ENCODE data around the gene INTS12. TPM values are rescaled to one million over a fixed set of nuclear protein-coding genes. Genes with fewer than 3 reads are reported as not detected.
A peak's percentile ranks its signal among the peaks of the same experiment; 100 is the strongest.

Gene INTS12
- total RNA-seq, 2 experiments from 2014 or later, result 10.0 to 19.4 TPM

DNA sequence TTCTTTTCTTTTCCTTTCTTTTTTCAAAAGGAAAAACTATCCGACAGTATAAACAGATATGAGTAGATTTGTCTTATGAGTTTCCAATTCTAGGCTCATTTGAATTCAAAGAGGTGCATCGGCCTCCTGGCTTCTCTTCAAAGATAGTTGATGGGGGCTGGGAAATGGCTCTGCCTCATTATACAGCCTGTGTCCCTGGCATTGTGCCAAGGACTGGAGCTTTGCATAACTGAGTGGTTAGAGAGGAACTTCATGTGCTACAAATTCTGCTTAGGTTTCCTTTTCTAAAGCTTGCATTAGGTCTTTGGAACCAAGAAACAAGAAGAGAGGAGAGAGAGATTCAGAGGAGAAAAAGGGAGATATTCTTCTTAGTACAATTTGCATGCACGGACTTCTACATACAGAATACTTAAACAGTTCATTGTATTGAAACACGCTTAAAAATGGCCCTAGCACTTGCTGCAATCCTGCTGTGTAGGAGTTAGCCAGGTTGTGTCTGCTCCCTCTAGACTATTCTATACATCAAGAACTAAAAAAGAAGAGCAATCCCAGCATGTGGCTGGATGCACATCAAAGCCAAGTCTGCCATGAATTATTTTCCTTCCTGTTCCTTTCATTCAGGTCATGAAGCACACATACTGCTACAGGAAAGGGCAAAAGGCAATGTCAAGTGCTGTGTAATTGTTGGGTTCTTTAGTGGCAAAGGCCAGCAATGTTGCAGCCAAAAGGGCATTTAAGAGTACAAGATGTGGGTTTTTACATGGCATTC is 70.9 kb downstream of the INTS12 start:
- H3K4me2 ChIP-seq (ENCODE audit: low read length), result peak overlapping the region; percentile 75
- intact Hi-C loops (cut with micrococcal nuclease; ENCODE audit: unreplicated experiment), result no loop called here
- H4K20me1 ChIP-seq (ENCODE audit: insufficient read depth, low read length), result no peaks in the 10 kb centered on the region
- ChIA-PET POLR2A (interaction anchor here (0.6 kb wide), 1 partner anchor 71 kb away, joined by 3 read pairs; no protein-coding TSS in a partner anchor), CTCF (ENCODE audit: unreplicated experiment) (interaction anchor here (0.5 kb wide), 1 partner anchor 141 kb away, joined by 3 read pairs; no protein-coding TSS in a partner anchor)
- no peaks in the 10 kb centered on the region for H3K36me3 ChIP-seq (ENCODE audit: insufficient read depth, low read length)
- H3K9me3 ChIP-seq (ENCODE audit: low read length), result no peaks in the 10 kb centered on the region
- TF ChIP-seq EZH2phosphoT487 (IDR thresholded peaks at IDR 0.05; ENCODE audit: borderline replicate concordance, low read depth, low read length), result no peak
- TF ChIP-seq, protein P1, sequence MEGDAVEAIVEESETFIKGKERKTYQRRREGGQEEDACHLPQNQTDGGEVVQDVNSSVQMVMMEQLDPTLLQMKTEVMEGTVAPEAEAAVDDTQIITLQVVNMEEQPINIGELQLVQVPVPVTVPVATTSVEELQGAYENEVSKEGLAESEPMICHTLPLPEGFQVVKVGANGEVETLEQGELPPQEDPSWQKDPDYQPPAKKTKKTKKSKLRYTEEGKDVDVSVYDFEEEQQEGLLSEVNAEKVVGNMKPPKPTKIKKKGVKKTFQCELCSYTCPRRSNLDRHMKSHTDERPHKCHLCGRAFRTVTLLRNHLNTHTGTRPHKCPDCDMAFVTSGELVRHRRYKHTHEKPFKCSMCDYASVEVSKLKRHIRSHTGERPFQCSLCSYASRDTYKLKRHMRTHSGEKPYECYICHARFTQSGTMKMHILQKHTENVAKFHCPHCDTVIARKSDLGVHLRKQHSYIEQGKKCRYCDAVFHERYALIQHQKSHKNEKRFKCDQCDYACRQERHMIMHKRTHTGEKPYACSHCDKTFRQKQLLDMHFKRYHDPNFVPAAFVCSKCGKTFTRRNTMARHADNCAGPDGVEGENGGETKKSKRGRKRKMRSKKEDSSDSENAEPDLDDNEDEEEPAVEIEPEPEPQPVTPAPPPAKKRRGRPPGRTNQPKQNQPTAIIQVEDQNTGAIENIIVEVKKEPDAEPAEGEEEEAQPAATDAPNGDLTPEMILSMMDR (conservative IDR thresholded peaks at IDR 0.05; ENCODE audit: low read length), result no peak
- peak overlapping the region; percentile 96 for H2AFZ ChIP-seq (ENCODE audit: low read length)
- peak overlapping the region; percentile 16 for H3K27ac ChIP-seq (ENCODE audit: low read depth, low read length, poor library complexity, severe bottlenecking)
- H3K9me2 ChIP-seq (ENCODE audit: insufficient read depth, low read length), result no peaks in the 10 kb centered on the region
- no peaks in the 10 kb centered on the region for H3K79me2 ChIP-seq (ENCODE audit: insufficient read depth, low read depth, low read length)
- BruUV-seq (replicated peaks), result no TSS peak
- H3K4me3 ChIP-seq (ENCODE audit: low read depth, low read length, poor library complexity, severe bottlenecking), result peak overlapping the region; percentile 48
- peaks cover 15% of the 10 kb centered on the region for H3K4me1 ChIP-seq (ENCODE audit: insufficient read depth, low read length, poor library complexity, severe bottlenecking)
- DNase-seq (ENCODE audit: low spot score), result peak; percentile 79

DNA sequence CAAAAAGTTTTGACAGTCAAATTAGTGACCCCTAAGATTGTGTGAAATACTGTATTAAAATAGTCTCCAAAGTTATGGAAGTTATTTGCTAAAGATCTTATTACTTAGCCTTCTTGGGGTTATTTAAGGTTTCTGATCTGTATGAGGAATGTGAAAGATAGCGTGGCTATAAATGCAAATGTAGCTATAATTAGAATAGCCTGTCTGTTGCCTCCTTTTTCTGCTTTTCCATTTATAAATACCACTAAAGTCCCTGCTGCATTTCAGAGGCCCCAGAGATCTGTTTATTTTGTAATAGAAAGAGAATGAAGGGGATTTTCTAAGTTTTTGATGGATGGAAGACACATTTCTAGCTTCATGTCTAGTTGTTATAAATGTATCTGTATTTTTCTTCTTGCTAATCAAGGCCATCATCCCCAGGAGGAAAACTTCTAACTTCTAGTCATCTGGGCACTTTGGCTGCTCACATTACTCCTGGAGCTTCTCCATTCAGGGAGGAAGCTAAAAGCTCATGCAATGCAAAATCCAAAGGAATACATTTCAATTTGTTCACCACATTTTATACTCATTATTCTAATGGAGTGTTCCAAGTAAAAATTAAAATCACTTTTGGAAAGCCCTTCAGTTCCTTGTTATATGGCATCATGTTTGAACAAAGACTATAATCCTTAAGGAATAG is 73.9 kb downstream of the INTS12 start:
- CTCF ChIA-PET (ENCODE audit: unreplicated experiment), result no interaction called here
- Histone ChIP-seq H2AFZ (ENCODE audit: low read length) (0 out of 2 replicates have a peak overlapping the region, but pooled peaks have one; percentile 14), H3K4me1 (ENCODE audit: insufficient read depth, low read length, poor library complexity, severe bottlenecking) (peaks cover 15% of the 10 kb centered on the region), H3K36me3 (ENCODE audit: insufficient read depth, low read length) (no peaks in the 10 kb centered on the region), H3K79me2 (ENCODE audit: insufficient read depth, low read depth, low read length) (no peaks in the 10 kb centered on the region), H3K4me2 (ENCODE audit: low read length) (no peak overlapping the region), H3K4me3 (ENCODE audit: low read depth, low read length, poor library complexity, severe bottlenecking) (no peak overlapping the region), H3K9me2 (ENCODE audit: insufficient read depth, low read length) (no peaks in the 10 kb centered on the region), H4K20me1 (ENCODE audit: insufficient read depth, low read length) (no peaks in the 10 kb centered on the region), H3K9me3 (ENCODE audit: low read length) (no peaks in the 10 kb centered on the region), H3K27ac (ENCODE audit: low read depth, low read length, poor library complexity, severe bottlenecking) (no peak overlapping the region)
- no peak for TF ChIP-seq EZH2phosphoT487 (IDR thresholded peaks at IDR 0.05; ENCODE audit: borderline replicate concordance, low read depth, low read length)
- TF ChIP-seq, protein P1 (conservative IDR thresholded peaks at IDR 0.05; ENCODE audit: low read length), result no peak
- no peak for DNase-seq (ENCODE audit: low spot score)
- BruUV-seq (replicated peaks), result no TSS peak
- POLR2A ChIA-PET, result interaction anchor here (1.1 kb wide), 2 partner anchors 13 to 26 kb away, joined by 3 read pairs; no protein-coding TSS in a partner anchor
- intact Hi-C loops (cut with micrococcal nuclease; ENCODE audit: unreplicated experiment), result no loop called here

All from OCI-LY7 (cell line).